Mucosa of rectum (tissue), 2 donors: ENCODE measurements around the gene CUTA.

Source experiments
- H3K27ac ChIP-seq, 2 donors: one replicate each; pipeline ENCODE4 v1.7.0; 2013; ENCODE audit warnings: inconsistent platforms in 2 of 2, low read depth in 2 of 2, low read length in 2 of 2
- H3K27me3 ChIP-seq, 2 donors: one replicate each; pipeline ENCODE4 v1.7.0; 2013; ENCODE audit warnings: low read length in 2 of 2; ENCODE audit not compliant: control insufficient read depth in 2 of 2, insufficient read depth in 2 of 2
- H3K36me3 ChIP-seq, 2 donors: one replicate each; pipeline ENCODE4 v1.7.0; 2013; ENCODE audit warnings: low read length in 2 of 2; ENCODE audit not compliant: control insufficient read depth in 2 of 2, insufficient read depth in 2 of 2
- H3K4me1 ChIP-seq, 2 donors: one replicate each; pipeline ENCODE4 v1.7.0; 2013; ENCODE audit warnings: low read length in 2 of 2, mild to moderate bottlenecking in 1 of 2; ENCODE audit not compliant: control insufficient read depth in 2 of 2, insufficient read depth in 2 of 2
- H3K4me3 ChIP-seq, 2 donors: one replicate each; pipeline ENCODE4 v1.7.0; 2013; ENCODE audit warnings: low read length in 2 of 2
- H3K9ac ChIP-seq, 2 donors: one replicate each; pipeline ENCODE4 v1.7.0; 2013; ENCODE audit warnings: low read length in 2 of 2, low read depth in 1 of 2, mild to moderate bottlenecking in 1 of 2
- H3K9me3 ChIP-seq, 2 donors: one replicate each; pipeline ENCODE4 v1.7.0; 2013; ENCODE audit warnings: low read length in 2 of 2; ENCODE audit not compliant: control insufficient read depth in 2 of 2
- donor health status: healthy.
- donor health status: Normal muscosa, but diverticular disease.

The CUTA gene

DNA sequence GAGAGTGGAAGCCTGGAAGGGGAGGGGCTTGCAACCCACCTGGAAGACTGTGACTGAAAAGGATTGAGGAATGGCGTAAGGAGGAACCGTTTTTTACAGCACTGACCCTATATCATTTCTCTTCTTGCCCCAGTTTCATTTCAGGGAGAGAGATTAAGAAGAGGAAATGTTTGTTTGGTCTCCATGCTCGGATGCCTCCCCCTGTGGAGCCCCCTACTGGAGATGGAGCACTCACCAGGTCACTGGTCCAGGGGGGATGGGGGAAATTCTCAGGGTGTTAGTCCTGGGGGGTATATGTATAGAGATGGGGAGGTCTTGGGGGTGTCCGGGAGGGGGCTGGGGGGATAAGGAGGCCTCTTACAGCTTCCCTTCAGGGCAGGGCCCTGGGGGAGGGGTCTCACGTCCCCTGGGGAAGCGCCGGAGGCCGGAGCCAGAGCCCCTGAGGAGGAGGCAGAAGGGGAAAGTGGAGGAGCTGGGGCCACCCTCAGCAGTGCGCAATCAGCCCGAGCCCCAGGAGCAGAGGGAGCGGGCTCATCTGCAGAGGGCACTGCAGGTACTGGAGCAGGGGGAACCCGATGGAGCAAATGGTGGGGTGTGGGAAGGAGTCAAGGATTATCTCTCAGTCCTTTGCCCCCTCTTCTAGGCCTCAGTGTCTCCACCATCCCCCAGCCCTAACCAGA is 3.2 kb downstream of the CUTA start:
- Histone ChIP-seq H3K9me3 (no peaks in the 10 kb centered on the region), H3K9ac (no peak overlapping the region), H3K4me1 (peaks cover 29 to 34% of the 10 kb centered on the region in 2 donors), H3K4me3 (no peak overlapping the region), H3K27ac (no peak overlapping the region), H3K27me3 (no peaks in the 10 kb centered on the region), H3K36me3 (peaks cover 31 to 39% of the 10 kb centered on the region in 2 donors)

DNA sequence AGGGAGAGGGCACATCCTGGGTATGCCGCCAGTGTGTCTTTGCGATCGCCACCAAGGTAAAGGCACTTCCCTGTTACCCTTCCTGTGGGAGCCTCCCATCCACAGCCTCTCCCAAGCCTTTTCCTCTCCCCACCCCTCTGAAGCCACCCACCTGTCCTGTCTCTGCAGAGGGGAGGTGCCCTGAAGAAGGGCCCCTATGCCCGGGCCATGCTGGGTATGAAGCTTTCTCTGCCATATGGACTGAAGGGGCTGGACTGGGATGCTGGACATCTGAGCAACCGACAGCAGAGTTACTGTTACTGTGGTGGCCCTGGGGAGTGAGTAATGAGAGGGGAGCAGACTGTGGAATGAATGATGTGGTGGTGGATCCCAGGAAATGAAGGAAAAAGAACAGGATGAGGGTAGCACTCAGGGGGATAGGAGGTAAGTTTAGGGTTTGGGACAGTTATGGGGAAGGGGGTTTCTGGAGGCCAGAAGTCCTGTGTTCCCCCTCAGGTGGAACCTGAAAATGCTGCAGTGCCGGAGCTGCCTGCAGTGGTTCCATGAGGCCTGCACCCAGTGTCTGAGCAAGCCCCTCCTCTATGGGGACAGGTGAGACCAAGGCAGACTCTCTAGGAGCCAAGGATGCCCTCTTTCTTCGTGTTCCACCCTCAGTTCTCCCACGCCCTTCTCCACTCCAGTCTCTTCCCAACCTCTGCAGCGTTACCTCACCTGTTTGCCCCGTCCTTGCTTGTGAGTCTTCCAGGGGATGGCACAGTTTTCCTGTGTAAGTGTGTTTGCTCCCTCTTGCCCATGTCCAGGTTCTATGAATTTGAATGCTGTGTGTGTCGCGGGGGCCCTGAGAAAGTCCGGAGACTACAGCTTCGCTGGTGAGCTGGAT is 4.4 kb downstream of the CUTA start:
- H3K9me3 ChIP-seq, result no peaks in the 10 kb centered on the region
- H3K4me3 ChIP-seq, result no peak overlapping the region
- peaks cover 29 to 31% of the 10 kb centered on the region in 2 donors for H3K4me1 ChIP-seq
- H3K36me3 ChIP-seq, result peaks cover 31 to 39% of the 10 kb centered on the region in 2 donors
- no peaks in the 10 kb centered on the region for H3K27me3 ChIP-seq
- H3K9ac ChIP-seq, result no peak overlapping the region
- no peak overlapping the region for H3K27ac ChIP-seq

GRCh38 chr6:33412140-33413009 is 5.5 kb downstream of the CUTA start:
- Histone ChIP-seq H3K27ac (no peak overlapping the region), H3K9me3 (no peaks in the 10 kb centered on the region), H3K4me1 (peaks cover 22 to 27% of the 10 kb centered on the region in 2 donors), H3K4me3 (peak overlapping the region; percentile 29 to 41), H3K9ac (no peak overlapping the region), H3K36me3 (peaks cover 31 to 39% of the 10 kb centered on the region in 2 donors), H3K27me3 (no peaks in the 10 kb centered on the region)

DNA sequence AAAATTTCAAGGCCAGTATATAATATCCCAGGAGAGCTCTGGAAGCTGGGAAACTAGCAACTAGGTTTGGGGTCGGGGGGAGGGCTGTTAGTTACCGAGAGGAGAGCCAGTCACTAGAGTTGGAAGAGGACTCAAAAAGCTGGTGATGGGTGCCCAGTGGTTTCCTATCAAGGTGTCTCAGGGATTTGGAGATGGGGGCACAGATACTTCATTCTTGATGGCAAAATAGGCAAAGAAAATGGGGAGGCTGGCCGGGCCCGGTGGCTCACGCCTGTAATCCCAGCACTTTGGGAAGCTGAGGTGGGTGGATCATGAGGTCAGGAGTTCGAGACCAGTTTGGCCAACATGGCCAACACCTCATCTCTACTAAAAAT is 6.3 kb downstream of the CUTA start:
- peak overlapping the region; percentile 70 to 84 for H3K4me3 ChIP-seq
- no peaks in the 10 kb centered on the region for H3K27me3 ChIP-seq
- H3K9ac ChIP-seq, result peak overlapping the region; percentile 83 to 89
- H3K4me1 ChIP-seq, result peaks cover 15 to 19% of the 10 kb centered on the region in 2 donors
- H3K27ac ChIP-seq, result peak overlapping the region; percentile 87 to 92
- no peaks in the 10 kb centered on the region for H3K9me3 ChIP-seq
- H3K36me3 ChIP-seq, result peaks cover 31 to 39% of the 10 kb centered on the region in 2 donors

- Histone ChIP-seq H3K9me3 (no peaks in the 10 kb centered on the region), H3K36me3 (peaks cover 31 to 33% of the 10 kb centered on the region in 2 donors), H3K27ac (peak within 1 kb of the TSS; percentile 95 to 97), H3K4me3 (peak within 1 kb of the TSS; percentile 86 to 95), H3K4me1 (peaks cover 11 to 12% of the 10 kb centered on the region in 2 donors), H3K27me3 (no peaks in the 10 kb centered on the region), H3K9ac (peak within 1 kb of the TSS; percentile 91 to 98)
These were observed 6.9 kb downstream of the CUTA start, which contains the start of gene PHF1 for GRCh38 chr6:33410711-33411631. Gene PHF1 (plus strand): TSS chr6:33411014. CDS start chr6:33412264, 1,250 bp downstream.

- Histone ChIP-seq H3K4me1 (peaks cover 7 to 11% of the 10 kb centered on the region in 2 donors), H3K4me3 (peak overlapping the region; percentile 86 to 95), H3K27ac (peak overlapping the region; percentile 95 to 97), H3K36me3 (peaks cover 23 to 26% of the 10 kb centered on the region in 2 donors), H3K27me3 (no peaks in the 10 kb centered on the region), H3K9ac (peak overlapping the region; percentile 91 to 98), H3K9me3 (no peaks in the 10 kb centered on the region)
These were observed 7.7 kb downstream of the CUTA start for GRCh38 chr6:33410050-33410710.

DNA sequence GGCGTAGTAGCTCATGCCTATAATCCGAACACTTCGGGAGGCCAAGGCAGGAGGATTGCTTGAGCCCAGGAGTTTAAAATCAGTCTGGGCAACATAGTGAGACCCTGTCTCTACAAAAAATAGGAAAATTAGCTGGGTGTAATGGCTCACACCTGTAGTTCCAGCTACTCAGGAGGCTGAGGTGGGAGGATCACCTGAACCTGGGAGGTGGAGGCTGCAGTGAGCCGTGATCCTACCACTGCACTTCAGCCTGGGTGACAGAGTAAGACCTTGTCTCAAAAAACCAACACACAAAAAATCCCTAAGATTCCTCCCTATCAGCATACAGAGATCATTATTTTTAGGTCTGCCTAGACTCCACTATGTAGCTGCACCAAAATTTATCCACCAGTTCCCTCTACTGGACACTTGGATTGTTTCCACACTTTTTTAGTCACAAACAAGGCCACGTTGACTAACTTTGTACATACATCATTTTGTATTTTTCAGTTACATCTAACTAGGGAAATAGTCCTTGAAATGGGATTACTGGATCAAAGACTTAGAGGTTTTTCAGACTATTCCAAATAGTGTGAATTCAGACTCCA is 10.7 kb downstream of the CUTA start:
- H3K36me3 ChIP-seq, result peaks cover 0 to 4% of the 10 kb centered on the region in 2 donors
- H3K9ac ChIP-seq, result no peak overlapping the region
- no peak overlapping the region for H3K27ac ChIP-seq

DNA sequence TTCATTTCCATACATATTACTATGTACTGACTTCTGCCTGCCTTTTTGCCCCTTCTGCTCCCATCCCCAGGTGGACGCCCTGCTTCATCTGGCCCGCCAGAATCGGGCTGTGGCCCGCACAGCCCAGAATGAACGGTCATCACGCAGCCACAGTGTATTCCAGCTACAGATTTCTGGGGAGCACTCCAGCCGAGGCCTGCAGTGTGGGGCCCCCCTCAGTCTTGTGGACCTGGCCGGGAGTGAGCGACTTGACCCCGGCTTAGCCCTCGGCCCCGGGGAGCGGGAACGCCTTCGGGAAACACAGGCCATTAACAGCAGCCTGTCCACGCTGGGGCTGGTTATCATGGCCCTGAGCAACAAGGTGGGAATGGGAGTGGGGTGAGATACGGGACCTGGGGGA is 11.8 kb downstream of the CUTA start:
- Histone ChIP-seq H3K9ac (no peak overlapping the region), H3K36me3 (peaks cover 0 to 3% of the 10 kb centered on the region in 2 donors), H3K27me3 (no peaks in the 10 kb centered on the region), H3K27ac (no peak overlapping the region), H3K9me3 (no peaks in the 10 kb centered on the region), H3K4me3 (no peak overlapping the region), H3K4me1 (peaks cover 7 to 8% of the 10 kb centered on the region in 2 donors)

More for the DNA sequence above, 10.7 kb downstream of the CUTA start:
- H3K27me3 ChIP-seq, result no peaks in the 10 kb centered on the region
- H3K9me3 ChIP-seq, result no peaks in the 10 kb centered on the region
- H3K4me1 ChIP-seq, result peaks cover 7 to 11% of the 10 kb centered on the region in 2 donors
- H3K4me3 ChIP-seq, result no peak overlapping the region
